ENCODE results near the gene TMEM145.
"Not testable (repeated sequence)": the region's sequence is repeated elsewhere in the genome, so short reads cannot be mapped to it uniquely, and the experiment has no call there.

TMEM145 gene

DNA sequence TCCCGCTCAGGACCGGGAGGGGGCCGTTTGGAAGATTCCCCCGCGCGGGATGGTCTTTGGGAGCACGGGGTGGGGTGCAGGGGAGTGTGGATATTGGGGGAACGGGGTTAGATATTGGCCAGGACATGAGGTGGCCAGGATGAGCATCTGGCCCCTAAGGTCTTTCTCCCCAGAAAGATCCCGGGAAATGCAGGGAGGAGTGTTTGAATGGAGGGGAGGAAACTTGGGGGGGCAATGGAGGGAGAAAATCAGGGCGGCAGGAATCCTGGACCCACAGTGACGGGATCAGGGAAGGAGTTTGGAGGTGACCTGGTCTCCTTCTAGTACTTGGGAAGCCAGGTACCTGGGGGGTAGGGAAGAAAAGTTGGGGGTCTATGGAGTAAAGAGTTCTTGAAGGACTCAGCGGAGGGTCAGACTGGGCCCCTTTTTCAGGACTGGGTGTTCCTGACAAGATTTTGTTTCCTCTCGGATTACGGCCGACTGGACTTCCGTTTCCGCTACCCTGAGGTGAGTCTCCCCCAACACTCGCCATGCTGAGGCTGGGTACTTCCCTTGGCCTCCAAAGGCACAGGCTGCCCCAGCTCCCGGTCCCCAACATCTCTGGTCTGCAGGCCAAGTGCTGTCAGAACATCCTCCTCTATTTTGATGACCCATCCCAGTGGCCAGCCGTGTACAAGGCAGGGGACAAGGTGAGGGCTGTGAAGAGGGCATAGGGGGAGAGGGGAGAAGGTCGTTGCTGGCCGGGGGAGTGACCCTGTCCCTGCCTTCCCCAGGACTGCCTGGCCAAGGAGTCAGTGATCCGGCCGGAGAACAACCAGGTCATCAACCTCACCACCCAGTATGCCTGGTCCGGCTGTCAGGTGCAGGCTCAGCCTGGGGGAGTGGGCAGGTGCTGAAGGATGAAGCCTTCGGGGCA lies 989 bp downstream of the TMEM145 start:
- no peak for ATAC-seq
- DNase-seq: no peak

- ATAC-seq (no peak), DNase-seq (no peak)
These were observed 1.9 kb downstream of the TMEM145 start for GRCh38 chr19:42315024-42315423.

- peak; percentile 15 for ATAC-seq
- peak; percentile 26 for DNase-seq
These were observed 3.4 kb downstream of the TMEM145 start for GRCh38 chr19:42316223-42317211.

DNA sequence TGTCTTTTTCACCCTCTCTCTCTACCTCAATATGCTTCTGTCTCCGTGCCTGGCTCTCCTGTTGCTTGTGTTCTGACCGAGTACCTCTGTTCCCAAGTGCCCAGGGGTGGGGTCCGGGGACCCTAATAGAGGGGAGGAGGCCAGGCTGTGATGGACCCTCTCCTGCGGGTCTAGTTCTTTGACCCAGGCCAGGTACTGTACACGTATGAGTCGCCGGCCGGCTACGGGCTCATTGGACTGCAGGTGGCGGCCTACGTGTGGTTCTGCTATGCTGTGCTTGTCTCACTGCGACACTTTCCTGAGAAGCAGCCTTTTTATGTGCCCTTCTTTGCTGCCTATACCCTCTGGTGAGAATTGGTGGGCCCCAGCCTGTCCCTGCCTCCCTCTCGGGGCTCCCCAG lies 4.4 kb downstream of the TMEM145 start:
- DNase-seq: no peak
- ATAC-seq: no peak

- no peak for ATAC-seq
- no peak for DNase-seq
These were observed 9.2 kb downstream of the TMEM145 start for GRCh38 chr19:42322305-42322704.

- ATAC-seq (no peak), DNase-seq (no peak)
These were observed 10.4 kb downstream of the TMEM145 start for GRCh38 chr19:42323473-42323851.

DNA sequence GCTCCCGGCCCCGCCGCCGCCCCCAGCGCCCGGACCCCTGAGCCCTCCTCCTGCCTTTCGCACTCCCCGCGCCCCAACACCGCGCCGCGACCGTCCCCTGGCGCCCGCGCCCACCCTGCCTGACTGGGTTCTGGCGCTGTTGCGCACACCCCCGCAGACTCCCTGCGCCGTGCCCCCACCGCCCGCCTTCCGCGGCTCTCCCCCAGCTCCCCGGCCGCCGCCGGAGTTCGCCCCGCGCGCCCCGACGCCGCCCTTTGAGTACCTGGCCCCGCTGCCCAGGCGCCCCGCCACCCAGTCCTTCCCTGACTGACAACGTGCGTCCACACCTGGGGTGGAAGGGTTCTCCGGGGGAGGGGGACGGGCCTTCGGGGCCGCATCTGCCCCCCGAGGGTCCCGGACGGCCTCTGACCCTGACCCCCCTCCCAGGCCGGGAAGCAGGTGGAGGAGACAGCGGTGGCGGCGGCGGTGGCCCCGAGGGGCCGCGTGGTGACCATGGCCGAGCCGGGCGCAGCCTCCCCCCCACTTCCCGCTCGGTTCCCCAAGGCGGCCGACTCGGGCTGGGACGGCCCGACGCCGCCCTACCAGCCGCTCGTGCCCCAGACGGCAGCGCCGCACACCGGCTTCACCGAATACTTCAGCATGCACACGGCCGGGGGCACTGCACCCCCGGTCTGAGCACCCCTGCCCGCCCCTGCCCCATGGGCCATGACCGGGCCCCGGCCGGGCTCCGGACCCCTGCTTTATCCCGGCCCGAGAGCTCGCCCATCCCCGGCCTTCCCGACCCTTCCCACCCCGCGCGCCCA lies 10.9 kb downstream of the TMEM145 start:
- ATAC-seq: no peak
- peak; percentile 29 for DNase-seq

GRCh38 chr19:42324655-42325307 lies 11.7 kb downstream of the TMEM145 start:
- DNase-seq: no peak
- no peak for ATAC-seq

DNA sequence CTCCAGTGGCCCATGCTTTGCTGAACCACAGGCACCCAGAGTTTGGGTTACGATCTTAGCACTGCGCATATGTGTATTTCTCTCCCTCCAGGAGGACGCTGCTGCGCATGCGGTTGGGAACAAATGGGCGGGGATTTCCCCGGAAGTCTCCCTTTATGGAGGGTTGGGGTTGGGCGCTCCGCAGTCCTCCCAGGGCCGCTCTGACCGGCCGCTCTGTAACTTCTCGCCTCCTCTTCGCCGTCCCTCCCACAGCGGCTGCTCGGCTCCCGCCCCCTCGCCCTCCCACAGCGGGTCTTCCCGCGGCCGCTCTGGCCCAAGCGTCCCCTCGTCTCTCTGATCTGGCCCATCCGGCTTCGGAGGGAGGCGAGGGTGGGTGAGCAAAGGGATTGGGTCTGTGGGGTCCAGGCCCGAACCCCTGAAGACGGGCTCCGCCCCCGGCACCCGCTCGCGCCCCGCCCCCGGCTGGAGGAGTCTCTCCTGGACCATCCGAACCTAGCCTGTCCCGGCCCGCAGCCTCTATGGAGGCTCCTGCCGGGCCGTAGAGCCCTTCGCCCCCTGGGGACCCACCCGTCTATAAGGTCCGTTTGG lies 12.3 kb downstream of the TMEM145 start, which contains the start of gene MEGF8:
Gene MEGF8 (plus strand): TSS at position 328 of the 588 bp plus-strand sequence. CDS start 609 bp downstream, outside the sequence.
- ATAC-seq (peak; percentile 96), DNase-seq (peak; percentile 98)

- DNase-seq: peak; percentile 37
- ATAC-seq: peak; percentile 2
These were observed 13.0 kb downstream of the TMEM145 start for GRCh38 chr19:42325896-42326771.

DNA sequence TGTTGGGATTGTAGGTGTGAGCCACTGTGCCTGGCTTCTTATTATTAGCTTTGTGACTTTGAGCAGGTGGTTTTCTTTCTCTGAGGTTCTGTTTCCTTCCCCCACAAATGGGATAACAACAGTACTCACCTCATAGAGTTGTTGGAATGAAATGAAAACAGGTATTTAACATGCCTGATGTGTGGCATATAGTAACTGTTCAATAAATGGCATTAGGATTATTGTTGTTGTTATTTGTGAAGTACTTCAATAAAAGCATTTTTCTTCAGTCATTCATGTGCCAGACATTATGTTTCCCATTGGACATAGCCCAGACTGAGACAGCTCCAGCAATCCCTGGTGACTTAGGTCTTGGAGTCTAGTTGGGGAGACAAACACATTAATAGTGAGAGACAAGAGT lies 13.9 kb downstream of the TMEM145 start:
- no peak for ATAC-seq
- DNase-seq: no peak

DNA sequence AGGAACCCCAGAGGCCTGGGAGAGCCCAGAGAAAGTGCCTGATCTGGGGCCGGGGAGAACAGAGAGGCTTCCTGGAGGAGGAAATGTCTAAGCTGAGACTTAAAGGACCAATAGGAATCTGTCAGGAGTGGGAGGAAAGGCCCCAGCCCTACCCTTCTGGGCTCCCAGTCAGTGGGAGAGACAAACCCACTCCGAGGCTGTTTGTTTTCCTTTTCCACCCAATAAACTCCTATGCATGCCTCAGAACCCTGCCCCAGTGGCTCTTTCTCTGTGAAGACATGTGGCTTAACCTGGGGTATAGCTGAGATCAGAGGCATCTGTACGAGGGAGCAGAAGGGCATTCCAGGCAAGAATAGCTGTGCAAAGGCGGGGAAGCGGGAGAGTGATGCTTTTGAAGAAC lies 14.3 kb downstream of the TMEM145 start:
- no peak for ATAC-seq
- DNase-seq: no peak

GRCh38 chr19:42328106-42328505 lies 15.0 kb downstream of the TMEM145 start:
- no peak for DNase-seq
- no peak for ATAC-seq

DNA sequence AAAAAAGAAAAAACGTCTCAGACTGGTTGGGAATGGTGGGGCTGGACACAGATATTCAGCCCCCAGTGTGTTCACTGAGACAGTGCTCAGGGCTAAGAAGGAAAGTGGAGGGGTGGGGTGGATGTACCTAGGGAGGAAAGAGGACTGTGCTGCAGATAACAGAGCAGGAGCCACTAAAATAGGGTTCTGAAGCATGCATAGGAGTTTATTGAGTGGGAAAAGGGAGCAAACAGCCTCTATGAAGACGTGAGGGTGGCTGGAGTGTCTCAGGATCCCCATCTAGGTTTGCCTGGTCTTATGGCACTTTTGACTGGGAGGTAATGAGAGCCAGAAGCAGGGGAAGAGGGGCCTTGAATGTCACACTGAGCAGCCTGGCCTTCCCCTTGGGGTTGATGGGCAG lies 15.7 kb downstream of the TMEM145 start:
- ATAC-seq: no peak
- DNase-seq: no peak

DNA sequence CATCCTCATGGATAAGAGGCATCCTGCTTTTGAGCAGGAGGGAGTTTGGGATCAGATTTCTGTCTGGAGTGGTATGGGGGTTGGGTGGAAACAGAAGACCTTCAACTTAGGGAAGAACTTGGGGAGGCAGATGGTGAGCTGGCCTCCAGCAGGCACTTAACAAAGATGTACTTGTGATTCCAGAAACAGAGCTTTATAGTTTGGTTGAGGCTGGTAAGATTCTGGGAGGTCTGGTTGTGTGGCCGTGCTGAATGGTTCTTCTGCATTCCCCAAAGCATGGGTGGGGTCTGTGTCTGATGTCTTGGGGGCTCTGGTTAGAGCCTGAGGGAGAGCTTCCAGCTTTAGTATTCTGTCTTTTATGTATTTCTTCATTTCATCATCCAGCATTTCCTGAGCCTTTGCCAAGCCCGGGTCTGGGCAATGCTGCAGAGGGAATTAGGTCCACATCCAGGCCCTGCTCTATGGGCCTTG lies 17.2 kb downstream of the TMEM145 start:
- DNase-seq (no peak), ATAC-seq (no peak)

GRCh38 chr19:42331333-42331732 lies 18.2 kb downstream of the TMEM145 start:
- not testable (repeated sequence) for ATAC-seq

GRCh38 chr19:42332059-42332458 lies 18.9 kb downstream of the TMEM145 start:
- DNase-seq: no peak
- no peak for ATAC-seq

More at GRCh38 chr19:42331333-42331732, 18.2 kb downstream of the TMEM145 start:
- DNase-seq: not testable (repeated sequence)

DNA sequence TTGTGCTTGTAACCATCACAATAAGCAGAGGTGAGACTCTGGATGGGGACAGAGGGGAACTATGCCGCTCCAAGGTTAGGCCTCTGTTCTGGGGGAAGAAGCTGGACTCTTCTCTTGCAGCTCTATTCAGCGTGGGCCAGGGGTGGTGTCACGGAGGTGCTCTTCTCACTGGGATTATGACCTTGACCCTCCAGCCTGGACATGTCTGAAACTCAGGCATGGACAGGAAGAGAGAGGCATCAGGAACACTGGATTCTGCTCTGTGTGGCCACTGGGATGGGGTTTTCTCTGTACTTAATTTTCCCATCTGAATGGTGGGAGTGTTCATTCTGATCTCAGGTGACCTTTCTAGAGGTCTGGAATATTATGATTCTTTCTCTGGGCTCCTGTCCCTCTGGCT lies 19.9 kb downstream of the TMEM145 start:
- ATAC-seq (no peak), DNase-seq (no peak)

DNA sequence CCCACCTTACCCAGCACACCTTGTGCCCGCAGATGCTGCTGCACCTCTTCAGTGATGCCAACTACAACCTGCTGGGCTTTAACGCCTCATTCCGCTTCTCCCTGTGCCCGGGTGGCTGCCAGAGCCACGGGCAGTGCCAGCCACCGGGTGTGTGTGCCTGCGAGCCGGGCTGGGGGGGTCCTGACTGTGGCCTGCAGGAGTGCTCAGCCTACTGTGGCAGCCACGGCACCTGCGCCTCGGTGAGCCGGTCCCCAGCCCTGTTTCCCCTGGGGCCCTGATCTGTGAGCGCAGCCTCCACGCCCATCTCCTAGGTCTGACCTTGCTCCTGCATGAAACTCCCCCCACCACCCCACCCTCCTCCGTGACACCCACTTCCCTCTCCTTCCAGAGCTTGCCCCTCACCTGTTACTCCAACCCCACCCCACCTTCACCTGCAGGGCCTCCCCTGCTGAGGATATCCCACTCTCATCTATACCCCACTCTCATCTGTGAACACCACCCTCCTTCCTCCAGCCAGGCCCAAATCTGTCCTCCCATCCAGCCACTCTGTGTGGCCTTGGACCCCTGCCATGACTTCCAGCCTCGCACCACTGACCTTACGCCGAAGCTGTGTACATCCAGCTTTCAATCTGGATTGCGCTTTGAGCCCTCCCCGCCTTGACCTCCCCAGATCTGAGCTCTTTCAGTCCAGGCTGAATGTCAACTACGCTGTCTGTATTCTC lies 21.0 kb downstream of the TMEM145 start:
- ATAC-seq: peak; percentile 10

More for the DNA sequence above, 21.0 kb downstream of the TMEM145 start:
- DNase-seq: no peak
